ENCODE data around the gene SHOX. TPM values are rescaled to one million over a fixed set of nuclear protein-coding genes. Genes with fewer than 3 reads are reported as not detected.

SHOX gene
- total RNA-seq (2022) (not detected in 2 replicates), Bru-seq, nascent RNA (not detected), BruChase-seq, experiment 1, labeled RNA remaining after a 6-hour chase (not detected), BruChase-seq, experiment 2, labeled RNA remaining after a 2-hour chase (not detected)
- long read RNA-seq: 0 reads

DNA sequence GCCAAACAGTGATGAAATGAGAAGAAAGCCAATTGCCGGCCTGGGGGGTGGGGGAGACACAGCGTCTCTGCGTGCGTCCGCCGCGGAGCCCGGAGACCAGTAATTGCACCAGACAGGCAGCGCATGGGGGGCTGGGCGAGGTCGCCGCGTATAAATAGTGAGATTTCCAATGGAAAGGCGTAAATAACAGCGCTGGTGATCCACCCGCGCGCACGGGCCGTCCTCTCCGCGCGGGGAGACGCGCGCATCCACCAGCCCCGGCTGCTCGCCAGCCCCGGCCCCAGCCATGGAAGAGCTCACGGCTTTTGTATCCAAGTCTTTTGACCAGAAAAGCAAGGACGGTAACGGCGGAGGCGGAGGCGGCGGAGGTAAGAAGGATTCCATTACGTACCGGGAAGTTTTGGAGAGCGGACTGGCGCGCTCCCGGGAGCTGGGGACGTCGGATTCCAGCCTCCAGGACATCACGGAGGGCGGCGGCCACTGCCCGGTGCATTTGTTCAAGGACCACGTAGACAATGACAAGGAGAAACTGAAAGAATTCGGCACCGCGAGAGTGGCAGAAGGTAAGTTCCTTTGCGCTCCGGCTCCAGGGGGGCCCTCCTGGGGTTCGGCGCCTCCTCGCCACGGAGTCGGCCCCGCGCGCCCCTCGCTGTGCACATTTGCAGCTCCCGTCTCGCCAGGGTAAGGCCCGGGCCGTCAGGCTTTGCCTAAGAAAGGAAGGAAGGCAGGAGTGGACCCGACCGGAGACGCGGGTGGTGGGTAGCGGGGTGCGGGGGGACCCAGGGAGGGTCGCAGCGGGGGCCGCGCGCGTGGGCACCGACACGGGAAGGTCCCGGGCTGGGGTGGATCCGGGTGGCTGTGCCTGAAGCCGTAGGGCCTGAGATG lies at the start of gene SHOX:
SHOX (plus strand) TSS at position 180 of the 885 bp plus-strand sequence; CDS start at position 287, 107 bp downstream.
- Mint-ChIP-seq H3K4me1 (ENCODE audit: low read depth, unreplicated experiment) (no peaks in the 10 kb centered on the region), H3K27ac (ENCODE audit: unreplicated experiment) (no peak within 1 kb of the TSS), H3K27me3 (ENCODE audit: unreplicated experiment) (no peaks in the 10 kb centered on the region), H3K9me3 (ENCODE audit: low read depth, unreplicated experiment) (peaks cover 24% of the 10 kb centered on the region), H3K4me3 (ENCODE audit: low read depth, unreplicated experiment) (no peak within 1 kb of the TSS), H3K36me3 (ENCODE audit: insufficient read depth, unreplicated experiment) (peaks cover 8% of the 10 kb centered on the region)
- intact Hi-C loops (cut with micrococcal nuclease; ENCODE audit: unreplicated experiment): no loop called here
- BruUV-seq (replicated peaks): no TSS peak
- CTCF ChIA-PET: no interaction called here
- DNase-seq: no peak
- TF ChIP-seq, protein P1, sequence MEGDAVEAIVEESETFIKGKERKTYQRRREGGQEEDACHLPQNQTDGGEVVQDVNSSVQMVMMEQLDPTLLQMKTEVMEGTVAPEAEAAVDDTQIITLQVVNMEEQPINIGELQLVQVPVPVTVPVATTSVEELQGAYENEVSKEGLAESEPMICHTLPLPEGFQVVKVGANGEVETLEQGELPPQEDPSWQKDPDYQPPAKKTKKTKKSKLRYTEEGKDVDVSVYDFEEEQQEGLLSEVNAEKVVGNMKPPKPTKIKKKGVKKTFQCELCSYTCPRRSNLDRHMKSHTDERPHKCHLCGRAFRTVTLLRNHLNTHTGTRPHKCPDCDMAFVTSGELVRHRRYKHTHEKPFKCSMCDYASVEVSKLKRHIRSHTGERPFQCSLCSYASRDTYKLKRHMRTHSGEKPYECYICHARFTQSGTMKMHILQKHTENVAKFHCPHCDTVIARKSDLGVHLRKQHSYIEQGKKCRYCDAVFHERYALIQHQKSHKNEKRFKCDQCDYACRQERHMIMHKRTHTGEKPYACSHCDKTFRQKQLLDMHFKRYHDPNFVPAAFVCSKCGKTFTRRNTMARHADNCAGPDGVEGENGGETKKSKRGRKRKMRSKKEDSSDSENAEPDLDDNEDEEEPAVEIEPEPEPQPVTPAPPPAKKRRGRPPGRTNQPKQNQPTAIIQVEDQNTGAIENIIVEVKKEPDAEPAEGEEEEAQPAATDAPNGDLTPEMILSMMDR (IDR thresholded peaks at IDR 0.05; ENCODE audit: unreplicated experiment): no peak

DNA sequence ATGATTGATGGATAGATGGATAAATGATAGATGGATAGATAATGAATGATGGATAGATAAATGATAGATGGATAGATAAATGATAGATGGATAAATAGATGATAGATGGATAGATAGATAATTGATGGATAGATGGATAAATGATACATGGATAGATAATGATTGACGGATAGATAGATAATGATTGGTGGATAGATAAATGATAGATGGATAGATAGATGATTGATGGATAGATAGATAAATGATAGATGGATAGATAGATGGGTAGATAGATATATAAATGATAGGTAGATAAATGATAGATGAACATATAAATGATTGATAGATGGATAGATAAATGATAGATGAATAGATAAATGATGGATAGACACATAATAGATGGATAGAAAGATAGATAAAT lies 49.5 kb upstream of the SHOX start:
- Mint-ChIP-seq H3K36me3 (ENCODE audit: insufficient read depth, unreplicated experiment) (no peaks in the 10 kb centered on the region), H3K27me3 (ENCODE audit: unreplicated experiment) (no peaks in the 10 kb centered on the region), H3K27ac (ENCODE audit: unreplicated experiment) (no peak overlapping the region), H3K4me3 (ENCODE audit: low read depth, unreplicated experiment) (no peak overlapping the region), H3K4me1 (ENCODE audit: low read depth, unreplicated experiment) (no peaks in the 10 kb centered on the region), H3K9me3 (ENCODE audit: low read depth, unreplicated experiment) (peaks cover 23% of the 10 kb centered on the region)
- DNase-seq: no peak
- CTCF ChIA-PET: no interaction called here
- no TSS peak for BruUV-seq (replicated peaks)
- TF ChIP-seq, protein P1 (IDR thresholded peaks at IDR 0.05; ENCODE audit: unreplicated experiment): no peak
- intact Hi-C loops (cut with micrococcal nuclease; ENCODE audit: unreplicated experiment): no loop called here

DNA sequence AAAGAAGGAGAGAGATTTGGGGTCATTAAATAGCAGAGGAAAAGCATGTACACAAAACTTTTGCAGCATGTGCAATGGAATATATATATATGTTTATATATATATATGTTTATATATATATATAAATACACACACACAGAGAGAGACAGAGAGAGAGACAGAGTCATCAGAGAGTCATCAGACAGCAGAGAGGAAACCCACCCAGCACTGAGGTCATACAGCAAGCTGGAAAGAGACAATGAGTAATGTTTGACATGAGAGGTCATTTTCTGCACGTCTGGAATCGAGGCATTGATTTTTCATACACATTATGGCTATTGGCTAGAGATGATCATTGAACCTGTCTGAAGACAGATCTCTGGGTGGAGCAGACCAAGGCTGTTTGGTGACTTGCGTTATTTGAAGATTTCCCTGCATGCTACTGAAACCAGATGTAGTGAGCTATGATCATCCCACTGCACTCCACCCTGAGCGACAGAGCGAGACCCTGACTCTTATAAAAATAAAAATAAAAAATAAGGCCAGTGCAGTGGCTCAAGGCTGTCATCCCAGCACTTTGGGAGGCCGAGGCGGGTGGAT lies 48.8 kb upstream of the SHOX start:
- BruUV-seq (replicated peaks): no TSS peak
- peaks cover 23% of the 10 kb centered on the region for H3K9me3 Mint-ChIP-seq (ENCODE audit: low read depth, unreplicated experiment)
- H3K36me3 Mint-ChIP-seq (ENCODE audit: insufficient read depth, unreplicated experiment): no peaks in the 10 kb centered on the region
- no peak overlapping the region for H3K27ac Mint-ChIP-seq (ENCODE audit: unreplicated experiment)
- H3K4me1 Mint-ChIP-seq (ENCODE audit: low read depth, unreplicated experiment): no peaks in the 10 kb centered on the region
- no peaks in the 10 kb centered on the region for H3K27me3 Mint-ChIP-seq (ENCODE audit: unreplicated experiment)
- DNase-seq: no peak
- TF ChIP-seq, protein P1 (IDR thresholded peaks at IDR 0.05; ENCODE audit: unreplicated experiment): no peak
- intact Hi-C loops (cut with micrococcal nuclease; ENCODE audit: unreplicated experiment): no loop called here
- CTCF ChIA-PET: no interaction called here
- H3K4me3 Mint-ChIP-seq (ENCODE audit: low read depth, unreplicated experiment): no peak overlapping the region

DNA sequence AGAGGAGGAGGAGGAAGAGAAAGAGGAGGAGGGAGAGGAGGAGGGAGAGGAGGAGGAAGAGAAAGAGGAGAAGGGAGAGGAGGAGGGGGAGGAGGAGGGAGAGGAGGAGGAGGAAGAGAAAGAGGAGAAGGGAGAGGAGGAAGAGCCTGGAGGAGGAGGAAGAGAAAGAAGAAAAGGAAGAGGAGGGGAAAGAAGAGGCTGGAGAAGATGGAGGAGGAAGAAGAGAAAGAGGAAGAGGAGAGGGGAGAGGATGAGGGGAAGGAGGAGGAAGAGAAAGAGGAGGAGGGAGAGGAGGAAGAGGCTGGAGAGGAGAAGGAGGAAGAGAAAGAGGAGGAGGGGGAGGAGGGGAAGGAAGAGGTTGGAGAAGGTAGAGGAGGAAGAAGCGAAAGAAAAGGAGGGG lies 46.0 kb upstream of the SHOX start:
- Mint-ChIP-seq H3K27ac (ENCODE audit: unreplicated experiment) (no peak overlapping the region), H3K36me3 (ENCODE audit: insufficient read depth, unreplicated experiment) (no peaks in the 10 kb centered on the region), H3K4me3 (ENCODE audit: low read depth, unreplicated experiment) (no peak overlapping the region), H3K4me1 (ENCODE audit: low read depth, unreplicated experiment) (no peaks in the 10 kb centered on the region), H3K27me3 (ENCODE audit: unreplicated experiment) (no peaks in the 10 kb centered on the region), H3K9me3 (ENCODE audit: low read depth, unreplicated experiment) (peaks cover 7% of the 10 kb centered on the region)
- intact Hi-C loops (cut with micrococcal nuclease; ENCODE audit: unreplicated experiment): no loop called here
- no TSS peak for BruUV-seq (replicated peaks)
- CTCF ChIA-PET: no interaction called here
- TF ChIP-seq, protein P1 (IDR thresholded peaks at IDR 0.05; ENCODE audit: unreplicated experiment): no peak
- DNase-seq: no peak
